ENCODE measurements around the gene C1GALT1.
"Not testable (repeated sequence)": the region's sequence is repeated elsewhere in the genome, so short reads cannot be mapped to it uniquely, and the experiment has no call there.

Gene C1GALT1

GRCh38 chr7:7183838-7184463 lies 1.6 kb downstream of the C1GALT1 start:
- H3K27ac ChIP-seq (ENCODE audit: low read depth, low read length, severe bottlenecking), result no peak overlapping the region

GRCh38 chr7:7185371-7185989 lies 3.1 kb downstream of the C1GALT1 start:
- WGBS, 2 experiments (ENCODE audit: insufficient coverage in 2 of 2), result 91 to 95% methylated on average over 5 of the region's 7 CpGs
- Histone ChIP-seq H3K27ac (ENCODE audit: low read depth, low read length, severe bottlenecking) (no peak overlapping the region), H3K4me1 (ENCODE audit: control insufficient read depth, insufficient read depth, low read length, poor library complexity, severe bottlenecking) (peaks cover 9% of the 10 kb centered on the region), H3K9me3 (ENCODE audit: control insufficient read depth, low read length) (no peaks in the 10 kb centered on the region), H3K36me3 (ENCODE audit: control insufficient read depth, insufficient read depth, low read length) (peaks cover 9% of the 10 kb centered on the region), H3K4me3 (ENCODE audit: extremely low read depth, insufficient read depth, low read length, poor library complexity, severe bottlenecking) (no peak overlapping the region)

More at GRCh38 chr7:7183838-7184463, 1.6 kb downstream of the C1GALT1 start:
- Histone ChIP-seq H3K36me3 (ENCODE audit: control insufficient read depth, insufficient read depth, low read length) (peaks cover 9% of the 10 kb centered on the region), H3K4me3 (ENCODE audit: extremely low read depth, insufficient read depth, low read length, poor library complexity, severe bottlenecking) (peak overlapping the region; percentile 81), H3K9me3 (ENCODE audit: control insufficient read depth, low read length) (no peaks in the 10 kb centered on the region), H3K4me1 (ENCODE audit: control insufficient read depth, insufficient read depth, low read length, poor library complexity, severe bottlenecking) (peaks cover 6% of the 10 kb centered on the region)
- 10 to 35% methylated on average over 2 of the region's 4 CpGs for WGBS, 2 experiments (ENCODE audit: insufficient coverage in 2 of 2)

GRCh38 chr7:7188091-7188490 lies 5.7 kb downstream of the C1GALT1 start:
- no peak overlapping the region for H3K27ac ChIP-seq (ENCODE audit: low read depth, low read length, severe bottlenecking)
- no peak overlapping the region for H3K4me3 ChIP-seq (ENCODE audit: extremely low read depth, insufficient read depth, low read length, poor library complexity, severe bottlenecking)
- H3K4me1 ChIP-seq (ENCODE audit: control insufficient read depth, insufficient read depth, low read length, poor library complexity, severe bottlenecking), result peaks cover 9% of the 10 kb centered on the region
- H3K36me3 ChIP-seq (ENCODE audit: control insufficient read depth, insufficient read depth, low read length), result peaks cover 14% of the 10 kb centered on the region
- peaks cover 8% of the 10 kb centered on the region for H3K9me3 ChIP-seq (ENCODE audit: control insufficient read depth, low read length)

- Histone ChIP-seq H3K9me3 (ENCODE audit: control insufficient read depth, low read length) (peaks cover 8% of the 10 kb centered on the region), H3K4me1 (ENCODE audit: control insufficient read depth, insufficient read depth, low read length, poor library complexity, severe bottlenecking) (peaks cover 9% of the 10 kb centered on the region), H3K27ac (ENCODE audit: low read depth, low read length, severe bottlenecking) (no peak overlapping the region), H3K4me3 (ENCODE audit: extremely low read depth, insufficient read depth, low read length, poor library complexity, severe bottlenecking) (no peak overlapping the region), H3K36me3 (ENCODE audit: control insufficient read depth, insufficient read depth, low read length) (peaks cover 14% of the 10 kb centered on the region)
- WGBS, 2 experiments (ENCODE audit: insufficient coverage in 2 of 2), result 85 to 88% methylated on average over 3 of the region's 4 CpGs
Observed at GRCh38 chr7:7188742-7189141, 6.4 kb downstream of the C1GALT1 start.

- peaks cover 8% of the 10 kb centered on the region for H3K9me3 ChIP-seq (ENCODE audit: control insufficient read depth, low read length)
- 25 to 50% methylated on average over 1 to 4 of the region's 5 CpGs for WGBS, 2 experiments (ENCODE audit: insufficient coverage in 2 of 2)
- peaks cover 14% of the 10 kb centered on the region for H3K36me3 ChIP-seq (ENCODE audit: control insufficient read depth, insufficient read depth, low read length)
- H3K27ac ChIP-seq (ENCODE audit: low read depth, low read length, severe bottlenecking), result peak overlapping the region; percentile 62
- no peak overlapping the region for H3K4me3 ChIP-seq (ENCODE audit: extremely low read depth, insufficient read depth, low read length, poor library complexity, severe bottlenecking)
- H3K4me1 ChIP-seq (ENCODE audit: control insufficient read depth, insufficient read depth, low read length, poor library complexity, severe bottlenecking), result peaks cover 9% of the 10 kb centered on the region
Observed at GRCh38 chr7:7190142-7190541, 7.8 kb downstream of the C1GALT1 start.

- H3K36me3 ChIP-seq (ENCODE audit: control insufficient read depth, insufficient read depth, low read length), result peaks cover 8% of the 10 kb centered on the region
- no peak overlapping the region for H3K4me3 ChIP-seq (ENCODE audit: extremely low read depth, insufficient read depth, low read length, poor library complexity, severe bottlenecking)
- no peak overlapping the region for H3K27ac ChIP-seq (ENCODE audit: low read depth, low read length, severe bottlenecking)
- peaks cover 8% of the 10 kb centered on the region for H3K9me3 ChIP-seq (ENCODE audit: control insufficient read depth, low read length)
- WGBS, 2 experiments (ENCODE audit: insufficient coverage in 2 of 2), result no CpG with 5 or more reads among the region's 1 CpG
- H3K4me1 ChIP-seq (ENCODE audit: control insufficient read depth, insufficient read depth, low read length, poor library complexity, severe bottlenecking), result peaks cover 9% of the 10 kb centered on the region
Observed at GRCh38 chr7:7191137-7191536, 8.8 kb downstream of the C1GALT1 start.

- H3K4me1 ChIP-seq (ENCODE audit: control insufficient read depth, insufficient read depth, low read length, poor library complexity, severe bottlenecking); H3K36me3 ChIP-seq (ENCODE audit: control insufficient read depth, insufficient read depth, low read length); H3K9me3 ChIP-seq (ENCODE audit: control insufficient read depth, low read length); H3K4me3 ChIP-seq (ENCODE audit: extremely low read depth, insufficient read depth, low read length, poor library complexity, severe bottlenecking); H3K27ac ChIP-seq (ENCODE audit: low read depth, low read length, severe bottlenecking): not testable (repeated sequence)
- 80% methylated on average over 1 of the region's 4 CpGs for WGBS, 2 experiments (ENCODE audit: insufficient coverage in 2 of 2)
Observed at GRCh38 chr7:7192798-7193788, 10.7 kb downstream of the C1GALT1 start.

GRCh38 chr7:7199592-7199991 lies 17.2 kb downstream of the C1GALT1 start:
- H3K9me3 ChIP-seq (ENCODE audit: control insufficient read depth, low read length); H3K4me3 ChIP-seq (ENCODE audit: extremely low read depth, insufficient read depth, low read length, poor library complexity, severe bottlenecking); H3K27ac ChIP-seq (ENCODE audit: low read depth, low read length, severe bottlenecking); H3K36me3 ChIP-seq (ENCODE audit: control insufficient read depth, insufficient read depth, low read length); H3K4me1 ChIP-seq (ENCODE audit: control insufficient read depth, insufficient read depth, low read length, poor library complexity, severe bottlenecking): not testable (repeated sequence)
- 83 to 100% methylated on average over 1 to 2 of the region's 3 CpGs for WGBS, 2 experiments (ENCODE audit: insufficient coverage in 2 of 2)

GRCh38 chr7:7200255-7200654 lies 17.9 kb downstream of the C1GALT1 start:
- H3K27ac ChIP-seq (ENCODE audit: low read depth, low read length, severe bottlenecking); H3K9me3 ChIP-seq (ENCODE audit: control insufficient read depth, low read length); H3K4me3 ChIP-seq (ENCODE audit: extremely low read depth, insufficient read depth, low read length, poor library complexity, severe bottlenecking); H3K4me1 ChIP-seq (ENCODE audit: control insufficient read depth, insufficient read depth, low read length, poor library complexity, severe bottlenecking); H3K36me3 ChIP-seq (ENCODE audit: control insufficient read depth, insufficient read depth, low read length): not testable (repeated sequence)
- 83 to 94% methylated on average over 1 to 3 of the region's 3 CpGs for WGBS, 2 experiments (ENCODE audit: insufficient coverage in 2 of 2)

- Histone ChIP-seq H3K9me3 (ENCODE audit: control insufficient read depth, low read length) (peaks cover 3% of the 10 kb centered on the region), H3K4me1 (ENCODE audit: control insufficient read depth, insufficient read depth, low read length, poor library complexity, severe bottlenecking) (peaks cover 5% of the 10 kb centered on the region), H3K27ac (ENCODE audit: low read depth, low read length, severe bottlenecking) (no peak overlapping the region), H3K36me3 (ENCODE audit: control insufficient read depth, insufficient read depth, low read length) (no peaks in the 10 kb centered on the region), H3K4me3 (ENCODE audit: extremely low read depth, insufficient read depth, low read length, poor library complexity, severe bottlenecking) (no peak overlapping the region)
- WGBS, 2 experiments (ENCODE audit: insufficient coverage in 2 of 2), result 60 to 66% methylated on average over 12 to 13 of the region's 15 CpGs
Observed at GRCh38 chr7:7201578-7202374, 19.4 kb downstream of the C1GALT1 start.

All from mesodermal cell (in vitro differentiated cells).